Loucy (cell line): ENCODE results near the gene HNRNPH3.
"Not testable (repeated sequence)": the region's sequence is repeated elsewhere in the genome, so short reads cannot be mapped to it uniquely, and the experiment has no call there.

Experiments
- H2AFZ ChIP-seq: fragments of 200-600 bp; sonication (generic); 2 replicates; pipeline ENCODE4 v1.6.0; 2016; ENCODE audit warnings: antibody characterized with exemption, mild to moderate bottlenecking, low read length, moderate library complexity
- H3F3A ChIP-seq: fragments of 200-600 bp; 2 replicates; pipeline ENCODE4 v1.6.0; 2016; ENCODE audit warnings: antibody characterized with exemption, low read depth, mild to moderate bottlenecking
- H3K27me3 ChIP-seq: fragments of 200-600 bp; sonication (generic); 2 replicates; pipeline ENCODE4 v1.6.1; 2014; ENCODE audit warnings: low read length, mild to moderate bottlenecking; ENCODE audit not compliant: insufficient read depth, poor library complexity, severe bottlenecking
- H3K36me3 ChIP-seq: fragments of 200-600 bp; sonication (generic); 2 replicates; pipeline ENCODE4 v1.6.1; 2016; ENCODE audit warnings: low read length; ENCODE audit not compliant: insufficient read depth
- H3K4me1 ChIP-seq: fragments of 200-600 bp; sonication (generic); 2 replicates; pipeline ENCODE4 v1.5.1; 2014; ENCODE audit warnings: low read length, mild to moderate bottlenecking; ENCODE audit not compliant: insufficient read depth, poor library complexity, severe bottlenecking
- H3K4me2 ChIP-seq: fragments of 200-600 bp; sonication (generic); 2 replicates; pipeline ENCODE4 v1.6.0; 2014; ENCODE audit warnings: antibody characterized with exemption, low read length, low read depth, mild to moderate bottlenecking; ENCODE audit not compliant: poor library complexity, severe bottlenecking
- H3K4me3 ChIP-seq: fragments of 200-600 bp; sonication (generic); 2 replicates; pipeline ENCODE4 v1.5.1; 2014; ENCODE audit warnings: low read length, mild to moderate bottlenecking, mixed read lengths; ENCODE audit not compliant: poor library complexity, severe bottlenecking
- H3K79me2 ChIP-seq: fragments of 200-600 bp; sonication (generic); 2 replicates; pipeline ENCODE4 v1.6.1; 2014; ENCODE audit warnings: low read length; ENCODE audit not compliant: insufficient read depth
- H3K9ac ChIP-seq: fragments of 200-600 bp; sonication (generic); 2 replicates; pipeline ENCODE4 v1.6.0; 2014; ENCODE audit warnings: mild to moderate bottlenecking, low read depth, low read length, moderate library complexity; ENCODE audit not compliant: poor library complexity, severe bottlenecking
- H3K9me2 ChIP-seq: fragments of 200-600 bp; sonication (generic); replicated peaks from 2 replicates; pipeline ENCODE4 v1.6.1; 2016; ENCODE audit warnings: low read depth, low read length, mixed read lengths
- H3K9me3 ChIP-seq: fragments of 200-600 bp; sonication (generic); 2 replicates; pipeline ENCODE4 v1.6.1; 2014; ENCODE audit warnings: mild to moderate bottlenecking, antibody characterized with exemption, low read length, low read depth; ENCODE audit not compliant: insufficient read depth
- H4K20me1 ChIP-seq: fragments of 200-600 bp; sonication (generic); 2 replicates; pipeline ENCODE4 v1.6.0; 2014; ENCODE audit warnings: antibody characterized with exemption, low read length, mild to moderate bottlenecking; ENCODE audit not compliant: insufficient read depth, poor library complexity, severe bottlenecking
- EZH2phosphoT487 ChIP-seq: fragments of 200-600 bp; IDR thresholded peaks from 2 replicates; pipeline ENCODE4 v1.6.1; 2018; ENCODE audit warnings: antibody characterized with exemption, mild to moderate bottlenecking, moderate library complexity, borderline replicate concordance
- TF ChIP-seq, protein P1 (sequence below): fragments of 200-600 bp; sonication (generic); conservative IDR thresholded peaks from 2 replicates; pipeline ENCODE4 v1.5.1; 2014; ENCODE audit warnings: mild to moderate bottlenecking, antibody characterized with exemption, low read length

The HNRNPH3 gene

DNA sequence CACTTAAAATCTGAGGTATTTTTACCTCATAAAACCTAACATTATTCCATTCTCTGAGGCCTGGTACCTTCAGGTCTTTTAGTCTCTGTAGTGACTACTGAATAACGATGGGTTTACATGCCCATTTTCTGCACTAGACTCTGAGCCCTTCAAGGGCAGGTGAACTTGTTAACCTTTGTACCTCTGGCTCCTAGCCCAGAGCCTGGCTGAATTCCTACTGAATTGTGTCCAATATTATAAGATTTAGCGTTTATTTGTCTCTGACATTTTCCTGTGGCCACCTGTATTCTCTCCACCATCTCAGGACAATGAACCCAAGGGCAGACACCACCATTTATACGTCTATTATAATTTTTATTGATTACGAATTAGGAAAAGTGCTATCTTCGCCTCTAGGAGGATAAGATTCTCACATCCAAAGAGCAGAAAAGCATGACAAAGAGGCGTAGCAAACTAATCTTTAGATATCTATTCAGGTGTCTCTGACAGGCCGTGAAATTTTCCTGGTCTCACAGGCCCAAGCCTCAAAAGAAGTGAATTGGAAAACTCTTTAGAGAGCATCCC is 27.9 kb upstream of the HNRNPH3 start:
- H3K9me3 ChIP-seq, result no peaks in the 10 kb centered on the region
- H3K36me3 ChIP-seq, result no peaks in the 10 kb centered on the region
- H3K79me2 ChIP-seq, result no peaks in the 10 kb centered on the region
- H2AFZ ChIP-seq, result no peak overlapping the region
- H3K4me1 ChIP-seq, result no peaks in the 10 kb centered on the region
- no peak overlapping the region for H3K4me2 ChIP-seq
- no peaks in the 10 kb centered on the region for H3K9me2 ChIP-seq
- H4K20me1 ChIP-seq, result no peaks in the 10 kb centered on the region
- no peak overlapping the region for H3K9ac ChIP-seq
- TF ChIP-seq, protein P1, sequence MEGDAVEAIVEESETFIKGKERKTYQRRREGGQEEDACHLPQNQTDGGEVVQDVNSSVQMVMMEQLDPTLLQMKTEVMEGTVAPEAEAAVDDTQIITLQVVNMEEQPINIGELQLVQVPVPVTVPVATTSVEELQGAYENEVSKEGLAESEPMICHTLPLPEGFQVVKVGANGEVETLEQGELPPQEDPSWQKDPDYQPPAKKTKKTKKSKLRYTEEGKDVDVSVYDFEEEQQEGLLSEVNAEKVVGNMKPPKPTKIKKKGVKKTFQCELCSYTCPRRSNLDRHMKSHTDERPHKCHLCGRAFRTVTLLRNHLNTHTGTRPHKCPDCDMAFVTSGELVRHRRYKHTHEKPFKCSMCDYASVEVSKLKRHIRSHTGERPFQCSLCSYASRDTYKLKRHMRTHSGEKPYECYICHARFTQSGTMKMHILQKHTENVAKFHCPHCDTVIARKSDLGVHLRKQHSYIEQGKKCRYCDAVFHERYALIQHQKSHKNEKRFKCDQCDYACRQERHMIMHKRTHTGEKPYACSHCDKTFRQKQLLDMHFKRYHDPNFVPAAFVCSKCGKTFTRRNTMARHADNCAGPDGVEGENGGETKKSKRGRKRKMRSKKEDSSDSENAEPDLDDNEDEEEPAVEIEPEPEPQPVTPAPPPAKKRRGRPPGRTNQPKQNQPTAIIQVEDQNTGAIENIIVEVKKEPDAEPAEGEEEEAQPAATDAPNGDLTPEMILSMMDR, result no peak
- no peak for TF ChIP-seq EZH2phosphoT487
- no peaks in the 10 kb centered on the region for H3K27me3 ChIP-seq
- H3K4me3 ChIP-seq, result no peak overlapping the region
- H3F3A ChIP-seq, result no peaks in the 10 kb centered on the region

DNA sequence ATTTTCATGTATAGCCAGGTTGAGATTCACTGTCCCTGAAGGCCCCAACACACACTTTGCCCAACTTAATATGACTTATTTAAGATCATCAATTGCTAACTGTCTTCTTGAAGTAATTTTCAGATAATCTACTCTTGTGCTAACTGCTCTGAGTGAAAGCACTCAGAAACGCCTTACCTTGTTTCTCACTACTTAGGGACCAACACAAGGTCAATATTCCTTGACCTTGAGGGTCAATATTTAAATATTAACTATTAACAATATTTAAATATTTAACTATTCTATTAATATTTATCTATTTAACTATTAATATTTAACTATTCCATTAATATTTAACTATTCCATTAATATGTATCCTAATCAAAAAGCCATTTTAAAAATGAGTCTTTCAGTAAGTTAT is 26.0 kb upstream of the HNRNPH3 start:
- H3K79me2 ChIP-seq, result no peaks in the 10 kb centered on the region
- H3K9me3 ChIP-seq, result no peaks in the 10 kb centered on the region
- H3K9ac ChIP-seq, result no peak overlapping the region
- H3K27me3 ChIP-seq, result no peaks in the 10 kb centered on the region
- H2AFZ ChIP-seq, result no peak overlapping the region
- H3K4me3 ChIP-seq, result no peak overlapping the region
- H3F3A ChIP-seq, result no peaks in the 10 kb centered on the region
- no peaks in the 10 kb centered on the region for H3K36me3 ChIP-seq
- no peaks in the 10 kb centered on the region for H3K4me1 ChIP-seq
- H3K4me2 ChIP-seq, result no peak overlapping the region
- no peaks in the 10 kb centered on the region for H3K9me2 ChIP-seq
- no peak for TF ChIP-seq EZH2phosphoT487
- TF ChIP-seq, protein P1, result no peak
- H4K20me1 ChIP-seq, result no peaks in the 10 kb centered on the region

DNA sequence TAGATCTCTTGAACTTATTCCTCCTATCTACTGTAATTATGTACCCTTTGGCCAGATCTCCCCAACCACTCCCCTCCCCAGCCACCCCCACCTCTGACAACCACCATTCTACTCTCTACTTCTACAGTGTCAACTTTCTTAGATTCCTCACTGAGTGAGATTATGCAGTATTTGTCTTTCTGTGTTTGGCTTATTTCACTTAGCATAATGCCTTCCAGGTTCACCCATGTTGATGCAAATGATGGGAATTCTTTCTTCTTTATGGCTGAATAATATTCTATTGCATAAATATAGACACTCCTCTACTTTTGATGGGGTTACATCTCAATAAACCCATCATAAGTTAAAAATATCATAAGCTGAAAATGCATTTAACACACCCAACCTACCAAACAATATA is 21.3 kb upstream of the HNRNPH3 start:
- Histone ChIP-seq H2AFZ (no peak overlapping the region), H3K9ac (no peak overlapping the region), H3K36me3 (no peaks in the 10 kb centered on the region), H4K20me1 (no peaks in the 10 kb centered on the region), H3K4me2 (no peak overlapping the region), H3K27me3 (no peaks in the 10 kb centered on the region), H3K4me1 (peaks cover 4% of the 10 kb centered on the region), H3F3A (no peaks in the 10 kb centered on the region), H3K9me2 (no peaks in the 10 kb centered on the region), H3K79me2 (no peaks in the 10 kb centered on the region), H3K9me3 (no peaks in the 10 kb centered on the region), H3K4me3 (no peak overlapping the region)
- TF ChIP-seq EZH2phosphoT487, result no peak
- TF ChIP-seq, protein P1, result no peak

DNA sequence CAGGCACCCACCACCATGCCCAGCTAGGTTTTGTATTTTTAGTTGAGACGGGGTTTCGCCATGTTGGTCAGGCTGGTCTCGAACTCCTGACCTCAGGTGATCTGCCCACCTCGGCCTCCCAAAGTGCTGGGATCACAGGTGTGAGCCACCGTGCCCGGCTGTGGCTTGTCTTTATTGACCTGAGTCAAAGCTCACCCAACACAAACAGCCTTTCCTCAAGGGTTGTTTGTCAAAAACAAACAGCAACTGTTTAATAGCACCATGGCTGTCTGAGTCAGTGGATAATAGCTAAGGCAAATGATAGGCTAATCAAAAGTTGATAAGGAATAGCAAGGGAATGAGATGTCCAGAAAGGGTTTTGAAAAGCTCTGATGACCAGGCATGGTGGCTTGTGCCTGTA is 16.9 kb upstream of the HNRNPH3 start:
- not testable (repeated sequence) for H3K9ac ChIP-seq, H3K4me1 ChIP-seq, H3K4me2 ChIP-seq, H3K36me3 ChIP-seq, H3K9me2 ChIP-seq, H3K4me3 ChIP-seq, H2AFZ ChIP-seq, H3K27me3 ChIP-seq, H3K79me2 ChIP-seq, H3F3A ChIP-seq, H3K9me3 ChIP-seq, H4K20me1 ChIP-seq
